Esophagus muscularis mucosa (tissue), 4 donors: ENCODE results near the gene PDLIM5. TPM values are rescaled to one million over a fixed set of nuclear protein-coding genes. Genes with fewer than 3 reads are reported as not detected.

Experiments used
- DNase-seq: peaks from one replicate; pipeline ENCODE4 v3.0.0-alpha.2; 2017; ENCODE audit errors: extremely low spot score
- H3K27ac ChIP-seq, 4 donors: fragments of 200-600 bp; sonication (generic); replicated peaks in 1 of 4; 1 replicate in 3 of 4; 2 replicates in 1 of 4; pipeline ENCODE4 v1.5.1; 2016 to 2019; ENCODE audit warnings: mild to moderate bottlenecking in 1 of 4
- H3K27me3 ChIP-seq, 4 donors: fragments of 200-600 bp; sonication (generic); one replicate each; pipeline versions ENCODE4 v1.5.1 to v1.6.0; 2016 to 2019
- H3K36me3 ChIP-seq, 4 donors: fragments of 200-600 bp; sonication (generic); one replicate each; pipeline ENCODE4 v1.5.1; 2016 to 2019
- H3K4me1 ChIP-seq, 4 donors: fragments of 200-600 bp; sonication (generic); one replicate each; pipeline ENCODE4 v1.5.1; 2016 to 2019
- H3K4me3 ChIP-seq, 4 donors: fragments of 200-600 bp; sonication (generic); 1 replicate in 2 of 4; 2 replicates in 2 of 4; pipeline ENCODE4 v1.5.1; 2016 to 2019; ENCODE audit warnings: mild to moderate bottlenecking in 4 of 4, moderate library complexity in 1 of 4
- H3K9me3 ChIP-seq, 4 donors: fragments of 200-600 bp; sonication (generic); 1 replicate in 3 of 4; 2 replicates in 1 of 4; pipeline ENCODE4 v1.5.1; 2016 to 2019
- CTCF ChIP-seq, 3 experiments: fragments of 200-600 bp in 2 of 3; fragments of 450-650 bp in 1 of 3; sonication (generic) in 2 of 3; IDR thresholded peaks; one replicate each; pipeline ENCODE4 v1.5.1; 2017 to 2019; ENCODE audit warnings: antibody characterized with exemption in 3 of 3, mild to moderate bottlenecking in 2 of 3, moderate library complexity in 1 of 3
- EP300 ChIP-seq: sonication (generic); formaldehyde crosslinking; IDR thresholded peaks from one replicate; pipeline ENCODE4 v1.6.1; 2017; ENCODE audit warnings: antibody characterized with exemption
- POLR2A ChIP-seq: fragments of 450-650 bp; IDR thresholded peaks from one replicate; pipeline ENCODE4 v1.6.1; 2017; ENCODE audit warnings: antibody characterized with exemption, moderate library complexity, mild to moderate bottlenecking, low read depth
- POLR2AphosphoS5 ChIP-seq, 2 donors: sonication (generic); formaldehyde crosslinking; IDR thresholded peaks; one replicate each; pipeline ENCODE4 v1.6.1; 2017; ENCODE audit warnings: antibody characterized with exemption in 2 of 2
- WGBS: methylation state at CpG from one replicate; pipeline ENCODE4 v1.1.5; 2018; 5-methylcytosine and 5-hydroxymethylcytosine counted together
- intact Hi-C: fragments of 100-400 bp; cut with DNase I; formaldehyde crosslinking; loops from one replicate; pipeline ENCODE4 v1.15.1; 2023
- total RNA-seq, 4 donors: library from RNA; depleted of rRNA; stranded (reverse); fragments of >200 nt; gene quantifications; one replicate each; pipeline versions ENCODE4 v1.1.0 to v1.2.1, GENCODE V29; 2016

The PDLIM5 gene
- total RNA-seq, 4 donors from 2014 or later, result 138 to 160 (median 146) TPM

- no peaks in the 10 kb centered on the region for H3K27me3 ChIP-seq
- no peaks in the 10 kb centered on the region for H3K9me3 ChIP-seq
- peaks cover 80 to 92% (median 86%) of the 10 kb centered on the region in 4 donors for H3K4me1 ChIP-seq
- WGBS, result 92% methylated on average over 3 of the region's 3 CpGs
- TF ChIP-seq POLR2A (no peak), CTCF (IDR thresholded peaks at IDR 0.05) (no peak), POLR2AphosphoS5 (IDR thresholded peaks at IDR 0.05) (no peak), EP300 (no peak)
- H3K36me3 ChIP-seq, result peaks cover 0 to 23% (median 0%) of the 10 kb centered on the region in 4 donors
- H3K4me3 ChIP-seq, result no peak overlapping the region
- no peak for DNase-seq
- intact Hi-C loops, result no loop called here
- peak overlapping the region in 3 of 4 donors; percentile 21 to 58 (median 42) for H3K27ac ChIP-seq
Observed at GRCh38 chr4:94523617-94524016, 71.9 kb downstream of the PDLIM5 start.

GRCh38 chr4:94525993-94526728, 74.4 kb downstream of the PDLIM5 start:
- H3K4me1 ChIP-seq, result peaks cover 60 to 84% (median 71%) of the 10 kb centered on the region in 4 donors
- intact Hi-C loops, result no loop called here
- H3K36me3 ChIP-seq, result peaks cover 0 to 17% (median 0%) of the 10 kb centered on the region in 4 donors
- DNase-seq, result no peak
- no peak for TF ChIP-seq EP300
- TF ChIP-seq POLR2AphosphoS5 (IDR thresholded peaks at IDR 0.05), result no peak
- no peak for TF ChIP-seq POLR2A
- no peak for TF ChIP-seq CTCF (IDR thresholded peaks at IDR 0.05)
- peak overlapping the region; percentile 50 to 66 (median 60) for H3K27ac ChIP-seq
- peak overlapping the region in 2 of 4 donors; percentile 5 to 6 for H3K4me3 ChIP-seq
- WGBS, result 36% methylated on average over 3 of the region's 3 CpGs
- H3K27me3 ChIP-seq, result no peaks in the 10 kb centered on the region
- H3K9me3 ChIP-seq, result no peaks in the 10 kb centered on the region

GRCh38 chr4:94527556-94528233, 76.0 kb downstream of the PDLIM5 start:
- TF ChIP-seq CTCF (IDR thresholded peaks at IDR 0.05) (no peak), EP300 (no peak), POLR2A (no peak), POLR2AphosphoS5 (IDR thresholded peaks at IDR 0.05) (no peak)
- peaks cover 46 to 79% (median 63%) of the 10 kb centered on the region in 4 donors for H3K4me1 ChIP-seq
- intact Hi-C loops, result no loop called here
- DNase-seq, result no peak
- no peaks in the 10 kb centered on the region for H3K9me3 ChIP-seq
- peak overlapping the region in 2 of 4 donors; percentile 21 to 58 for H3K27ac ChIP-seq
- no peaks in the 10 kb centered on the region for H3K27me3 ChIP-seq
- no peak overlapping the region for H3K4me3 ChIP-seq
- H3K36me3 ChIP-seq, result peaks cover 0 to 17% (median 0%) of the 10 kb centered on the region in 4 donors
- 93% methylated on average over 3 of the region's 3 CpGs for WGBS

GRCh38 chr4:94528792-94529451, 77.2 kb downstream of the PDLIM5 start:
- TF ChIP-seq CTCF (IDR thresholded peaks at IDR 0.05) (no peak), POLR2A (no peak), EP300 (no peak), POLR2AphosphoS5 (IDR thresholded peaks at IDR 0.05) (no peak)
- WGBS, result 93% methylated on average over 8 of the region's 8 CpGs
- no peaks in the 10 kb centered on the region for H3K27me3 ChIP-seq
- H3K36me3 ChIP-seq, result peaks cover 0 to 14% (median 0%) of the 10 kb centered on the region in 4 donors
- no peak overlapping the region for H3K4me3 ChIP-seq
- H3K9me3 ChIP-seq, result no peaks in the 10 kb centered on the region
- intact Hi-C loops, result no loop called here
- DNase-seq, result no peak
- H3K4me1 ChIP-seq, result peaks cover 41 to 81% (median 62%) of the 10 kb centered on the region in 4 donors
- peak overlapping the region in 1 of 4 donors; percentile 11 for H3K27ac ChIP-seq
